Activated naive CD8-positive, alpha-beta T cell treated with anti-CD3 and anti-CD28 coated beads, Interleukin-2, amount 50 U/mL, for 16 hours (primary cell): ENCODE results near the gene TSHZ2.

ENCODE experiments used
- DNase-seq: peaks from one replicate; pipeline ENCODE4 v3.0.0-alpha.2; 2020; ENCODE audit warnings: low read depth, low spot score

TSHZ2 gene

GRCh38 chr20:53539516-53539915 lies 567.4 kb downstream of the TSHZ2 start:
- no peak for DNase-seq
